Effector CD8-positive, alpha-beta T cell (primary cell): ENCODE data around the gene B4GALNT4.
A peak's percentile ranks its signal among the peaks of the same experiment; 100 is the strongest.
"Not testable (repeated sequence)": the region's sequence is repeated elsewhere in the genome, so short reads cannot be mapped to it uniquely, and the experiment has no call there.

Experiments
- DNase-seq: peaks from one replicate; lab custom pipeline; 2025; lab: John Stamatoyannopoulos, UW

B4GALNT4 gene

DNA sequence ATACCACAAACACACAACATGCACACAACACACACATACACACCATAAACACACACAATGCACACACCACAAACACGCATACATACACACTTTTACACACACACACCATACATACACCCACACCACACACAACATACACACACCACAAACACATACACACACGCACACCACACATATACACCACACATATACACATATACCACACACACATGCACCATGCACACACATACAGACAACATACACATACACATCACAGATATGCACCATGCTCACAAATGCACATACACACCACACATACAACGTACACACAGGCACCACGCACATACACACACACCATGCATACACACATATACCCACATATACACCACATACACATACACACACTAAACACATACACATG, 11.7 kb upstream of the B4GALNT4 start:
- DNase-seq = no peak

DNA sequence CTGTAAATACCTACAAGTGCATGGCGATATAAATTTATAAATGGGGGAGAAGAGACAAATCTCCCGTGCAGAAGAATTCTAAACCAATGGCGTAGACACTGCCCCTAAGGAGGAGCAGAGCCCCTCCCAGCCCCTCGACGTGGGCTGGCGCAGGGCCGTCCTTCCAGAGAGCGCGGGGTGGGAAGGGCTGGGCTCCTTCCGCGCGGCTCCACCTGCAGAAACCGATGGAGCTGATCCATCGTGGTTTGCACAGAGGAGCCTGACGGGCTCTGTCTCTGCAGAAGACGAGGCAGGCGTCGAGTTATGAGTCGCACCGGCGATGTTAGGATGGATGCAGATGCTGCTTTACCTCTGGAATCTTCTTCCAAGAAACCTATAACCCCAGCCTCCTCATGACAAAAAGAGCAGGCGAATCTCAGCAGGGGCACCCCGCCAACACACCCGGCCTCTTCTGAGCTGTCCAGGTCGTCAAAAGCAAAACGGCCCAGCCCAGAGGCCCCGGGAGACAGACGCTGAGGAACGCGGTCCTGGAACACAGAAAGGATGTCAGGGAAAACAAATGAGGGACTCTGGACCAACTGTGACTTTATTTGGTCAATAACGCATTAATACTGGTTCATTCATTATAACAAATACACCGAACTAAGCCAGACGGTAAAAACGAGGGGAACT, 11.0 kb upstream of the B4GALNT4 start:
- no peak for DNase-seq

DNA sequence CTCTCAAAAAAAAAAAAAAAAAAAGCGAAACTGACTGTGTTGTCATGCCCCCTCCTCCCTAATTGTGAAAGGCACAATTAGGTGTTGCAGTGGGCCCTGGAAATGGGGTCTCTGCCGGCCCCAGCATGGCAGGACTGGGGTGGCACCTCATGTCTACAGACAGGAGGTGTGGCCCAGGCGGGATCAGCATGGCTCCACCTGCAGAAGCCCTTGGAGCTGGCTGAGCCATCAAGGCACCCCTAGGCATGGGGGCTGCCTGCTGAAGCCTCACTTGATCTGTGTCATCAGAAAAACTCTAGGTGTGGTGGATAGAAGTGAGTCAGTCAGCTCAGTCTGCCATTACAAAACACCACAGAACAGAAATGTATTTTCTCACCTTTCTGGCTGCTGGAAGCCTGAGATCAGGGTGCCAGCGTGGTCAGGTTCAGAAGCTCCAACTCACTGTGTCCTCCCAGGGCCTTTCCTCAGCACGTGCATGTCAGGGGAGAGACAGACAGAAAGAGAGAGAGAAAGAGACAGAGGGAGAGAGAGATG, 10.1 kb upstream of the B4GALNT4 start:
- no peak for DNase-seq

DNA sequence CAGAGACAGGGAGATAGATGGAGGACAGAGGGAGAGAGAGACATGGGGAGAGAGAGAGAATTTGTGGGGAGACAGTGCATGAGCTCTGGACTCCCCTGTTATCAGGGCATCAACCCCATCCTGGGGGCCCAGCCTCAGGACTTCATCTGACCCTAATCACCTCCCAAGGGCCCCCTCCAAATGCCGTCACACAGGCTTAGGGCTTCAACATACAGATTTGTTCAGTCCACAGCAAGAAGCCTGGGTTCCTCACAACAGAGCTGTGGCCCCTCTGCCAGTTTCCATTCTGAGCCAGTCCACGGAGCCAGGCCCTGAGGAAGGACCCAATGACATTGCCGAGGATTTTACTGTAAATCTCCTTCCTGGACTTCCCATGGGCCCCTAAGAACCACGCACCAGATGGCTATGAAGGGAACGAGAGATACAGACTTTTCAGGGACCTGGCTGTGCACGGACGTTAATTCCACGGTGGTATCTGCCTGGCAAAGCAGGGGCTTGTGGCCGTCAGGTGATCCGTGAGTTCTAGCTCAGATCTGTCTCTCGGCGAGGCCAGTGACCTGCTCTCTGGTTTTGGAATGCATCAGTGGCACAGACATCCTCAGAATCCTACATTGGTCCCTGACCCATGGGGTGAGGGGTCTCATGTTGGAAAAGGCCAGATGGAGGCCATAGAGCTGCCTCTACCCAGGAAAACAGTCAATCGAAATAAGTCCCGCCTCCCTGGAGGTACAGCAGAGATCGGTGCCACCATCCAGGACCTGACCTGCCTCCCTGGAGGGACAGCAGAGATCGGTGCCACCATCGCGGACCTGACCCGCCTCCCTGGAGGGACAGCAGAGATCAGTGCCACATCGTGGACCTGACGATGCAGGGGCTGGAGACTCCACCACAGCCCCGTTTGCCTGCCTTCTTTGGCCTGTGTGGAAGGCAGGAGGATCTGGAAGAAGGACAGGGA, 8.7 kb upstream of the B4GALNT4 start:
- DNase-seq = no peak

DNA sequence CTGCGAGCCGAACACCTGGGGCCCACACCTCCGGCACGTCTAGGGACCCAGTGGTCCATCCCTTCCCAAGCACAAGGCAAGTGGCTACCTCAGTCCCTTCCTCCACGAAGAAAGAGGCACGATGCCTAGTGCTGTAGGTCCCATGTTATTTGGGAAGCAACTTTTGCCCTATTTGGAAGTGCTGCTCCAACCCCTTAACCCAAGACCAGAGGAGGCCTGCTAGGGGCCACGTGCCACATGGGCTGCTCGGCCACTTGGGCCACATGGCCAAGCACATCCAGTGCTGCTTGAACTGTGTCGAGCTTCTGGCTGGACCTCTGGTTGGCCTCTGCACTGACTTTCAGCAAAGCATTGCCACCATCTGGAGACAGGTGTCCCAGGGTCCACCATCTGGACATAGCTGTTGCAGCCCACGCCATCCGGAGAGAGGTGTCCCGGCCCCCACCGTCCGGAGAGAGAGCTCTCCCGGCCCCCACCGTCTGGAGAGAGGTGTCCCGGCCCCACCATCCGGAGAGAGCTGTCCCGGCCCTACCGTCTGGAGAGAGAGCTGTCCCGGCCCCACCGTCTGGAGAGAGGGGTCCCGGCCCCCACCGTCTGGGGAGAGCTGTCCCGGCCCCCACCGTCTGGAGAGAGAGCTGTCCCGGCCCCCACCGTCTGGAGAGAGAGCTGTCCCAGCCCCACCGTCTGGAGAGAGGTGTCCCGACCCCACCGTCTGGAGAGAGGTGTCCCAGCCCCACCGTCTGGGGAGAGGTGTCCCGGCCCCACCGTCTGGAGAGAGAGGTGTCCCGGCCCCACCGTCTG, 6.5 kb upstream of the B4GALNT4 start:
- DNase-seq = no peak

DNA sequence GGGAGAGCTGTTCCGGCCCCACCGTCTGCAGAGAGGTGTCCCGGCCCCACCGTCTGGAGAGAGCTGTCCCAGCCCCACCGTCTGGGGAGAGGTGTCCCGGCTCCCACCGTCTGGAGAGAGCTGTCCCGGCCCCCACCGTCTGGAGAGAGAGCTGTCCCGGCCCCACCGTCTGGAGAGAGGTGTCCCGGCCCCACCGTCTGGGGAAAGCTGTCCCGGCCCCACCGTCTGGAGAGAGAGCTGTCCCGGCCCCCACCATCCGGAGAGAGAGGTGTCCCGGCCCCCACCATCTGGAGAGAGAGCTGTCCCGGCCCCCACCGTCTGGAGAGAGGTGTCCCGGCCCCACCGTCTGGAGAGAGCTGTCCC, 5.9 kb upstream of the B4GALNT4 start:
- not testable (repeated sequence) for DNase-seq

DNA sequence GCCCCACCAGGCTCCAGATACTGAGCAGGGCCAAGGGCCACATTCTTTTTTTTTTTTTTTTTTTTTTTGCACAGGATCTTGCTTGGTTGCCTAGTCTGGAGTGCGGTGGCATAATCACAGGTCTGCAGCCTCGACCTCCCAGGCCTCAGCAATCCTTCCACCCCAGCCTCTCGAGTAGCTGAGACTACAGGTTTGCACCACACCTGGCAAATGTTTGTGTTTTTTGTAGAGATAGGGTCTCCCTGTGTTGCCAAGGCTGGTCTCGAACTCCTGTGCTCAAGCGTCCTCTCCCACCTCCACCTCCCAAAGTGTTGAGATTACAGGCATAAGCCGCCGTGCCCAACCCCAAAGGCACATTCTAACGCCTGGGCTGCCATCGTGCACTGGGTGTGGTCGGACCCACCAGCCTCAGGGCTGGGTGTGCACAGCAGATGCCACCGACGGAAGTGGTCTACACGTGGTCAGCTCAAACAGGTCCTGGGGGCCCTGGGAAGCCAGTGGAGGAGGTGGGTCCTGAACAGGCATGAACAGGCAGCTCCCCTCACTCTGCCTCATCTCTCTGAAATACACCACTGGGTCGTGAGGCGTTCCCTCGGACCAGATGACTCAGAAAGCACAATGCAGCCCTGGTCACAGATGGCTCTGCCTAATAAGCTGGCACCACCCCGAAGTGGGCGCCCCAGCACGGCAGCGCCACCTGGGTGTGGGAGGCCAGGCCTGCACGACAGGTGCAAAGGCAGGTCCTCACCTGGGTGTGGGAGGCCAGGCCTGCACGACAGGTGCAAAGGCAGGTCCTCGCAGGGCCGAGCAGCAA, 5.1 kb upstream of the B4GALNT4 start:
- peak; percentile 39 for DNase-seq

DNA sequence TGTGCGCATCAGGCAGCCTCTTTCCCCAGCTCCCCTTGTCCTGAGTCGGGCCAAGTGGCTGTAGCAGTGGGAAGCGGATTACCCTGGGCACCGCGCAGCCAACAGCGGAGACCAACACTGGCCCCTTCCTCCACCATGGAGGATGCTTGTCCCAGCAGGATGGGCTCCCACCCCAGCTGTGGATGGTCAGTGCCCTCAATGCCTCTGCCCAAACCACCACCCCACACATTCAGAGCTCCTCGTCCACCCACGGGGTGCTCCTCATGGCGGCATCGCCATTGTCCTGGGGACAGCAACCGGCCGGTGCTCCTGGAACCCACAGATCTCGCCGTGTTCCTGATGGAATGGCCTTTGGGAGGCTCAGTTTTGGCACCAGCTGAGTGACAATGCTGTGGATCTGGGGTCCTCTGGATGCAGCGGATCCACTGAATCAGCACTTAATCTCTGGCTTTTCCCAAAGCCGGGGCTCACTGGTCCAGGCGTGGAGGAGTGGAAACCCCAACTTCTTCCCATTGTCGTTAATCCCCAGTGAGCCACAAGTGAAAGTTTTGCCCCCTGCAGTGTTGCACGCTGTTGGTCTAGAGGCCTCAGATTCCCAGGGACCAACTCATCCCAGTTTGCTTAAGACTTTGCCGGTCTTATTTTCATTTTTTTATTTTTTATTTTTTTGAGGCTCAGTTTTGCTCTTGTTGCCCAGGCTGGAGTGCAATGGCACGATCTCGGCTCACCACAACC, 4.1 kb upstream of the B4GALNT4 start:
- DNase-seq = no peak

DNA sequence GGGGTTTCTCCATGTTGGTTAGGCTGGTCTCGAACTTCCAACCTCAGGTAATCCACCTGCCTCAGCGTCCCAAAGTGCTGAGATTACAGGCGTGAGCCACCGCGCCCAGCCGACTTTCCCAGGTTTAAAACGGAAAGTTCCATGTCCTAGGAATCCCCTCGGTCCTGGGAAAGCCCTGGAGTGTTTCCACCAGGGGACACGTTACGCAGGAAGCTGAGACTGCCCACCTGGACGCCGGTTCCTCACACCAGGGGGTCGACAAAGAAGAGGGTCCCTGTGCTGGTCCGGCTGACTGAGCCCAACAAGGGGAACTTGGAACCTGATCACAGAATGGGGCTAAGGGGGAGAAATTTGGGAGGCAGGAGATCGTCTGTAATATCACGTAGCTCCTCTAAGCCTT, 3.5 kb upstream of the B4GALNT4 start:
- no peak for DNase-seq

DNA sequence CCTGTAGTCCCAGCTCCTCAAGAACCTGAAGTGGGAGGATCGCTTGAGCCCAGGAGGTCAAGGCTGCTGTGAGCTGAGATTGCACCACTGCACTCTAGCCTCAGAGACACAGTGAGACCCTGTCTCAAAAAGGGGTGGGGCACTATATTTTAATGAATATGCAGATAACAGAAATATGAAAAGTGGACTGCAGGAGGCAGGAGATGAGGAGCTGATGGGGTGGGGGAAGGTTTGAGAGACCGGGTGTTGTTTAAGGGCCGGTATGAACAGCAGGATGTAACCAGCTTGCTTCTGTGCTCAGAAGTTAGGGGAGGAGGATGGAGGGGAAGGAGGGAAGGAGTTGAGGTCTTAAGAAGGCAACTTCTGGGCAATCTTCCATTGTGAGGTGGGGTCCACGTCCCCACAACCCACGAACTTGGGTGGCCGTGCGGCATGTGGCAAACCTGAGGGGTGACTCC, 1.3 kb upstream of the B4GALNT4 start:
- DNase-seq = no peak

DNA sequence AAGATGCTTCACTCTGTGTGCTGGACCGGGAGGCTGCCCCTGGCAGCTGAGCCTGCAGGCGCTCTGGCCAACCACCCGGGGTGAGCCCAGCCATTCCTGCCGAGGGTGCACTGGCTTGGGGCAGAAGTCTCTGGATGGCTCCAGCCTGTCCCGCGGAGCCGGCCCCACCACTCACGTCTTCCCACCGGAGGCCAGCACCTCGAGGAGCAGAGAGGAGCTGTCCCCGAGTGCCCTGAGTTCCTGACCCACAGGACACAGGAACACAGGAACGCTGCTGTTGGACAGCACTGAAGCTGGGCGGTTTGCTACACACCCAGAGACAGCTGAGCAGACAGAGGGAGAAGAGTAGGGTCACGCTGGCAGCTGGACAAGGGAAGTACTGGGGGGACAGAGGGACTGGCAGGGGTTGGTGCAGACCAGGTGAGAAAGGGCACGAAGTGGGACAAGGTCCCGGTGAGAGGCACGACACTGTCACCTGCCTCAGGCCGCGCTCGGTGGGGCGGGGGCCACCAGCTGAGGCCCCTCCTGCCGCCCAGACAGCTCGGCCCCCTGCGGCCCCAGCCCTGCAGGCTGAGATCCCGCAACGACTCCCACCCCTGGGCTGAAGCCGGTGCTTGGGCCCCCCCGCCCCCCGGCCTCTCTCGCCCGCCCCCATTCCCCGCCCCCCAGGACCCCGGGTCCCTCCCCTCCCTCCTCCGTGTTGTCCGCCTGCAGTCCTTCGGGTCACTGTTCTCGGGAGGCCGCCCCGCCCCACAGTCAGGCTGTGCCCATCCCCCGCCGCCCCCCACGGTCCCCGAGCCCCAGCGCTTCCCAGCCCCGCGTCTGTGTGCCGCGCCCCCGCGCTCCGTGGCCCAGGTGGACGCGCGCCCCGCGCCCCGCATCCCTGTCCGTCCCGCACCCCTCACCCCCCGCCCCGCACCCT, 624 bp upstream of the B4GALNT4 start:
- no peak for DNase-seq

DNA sequence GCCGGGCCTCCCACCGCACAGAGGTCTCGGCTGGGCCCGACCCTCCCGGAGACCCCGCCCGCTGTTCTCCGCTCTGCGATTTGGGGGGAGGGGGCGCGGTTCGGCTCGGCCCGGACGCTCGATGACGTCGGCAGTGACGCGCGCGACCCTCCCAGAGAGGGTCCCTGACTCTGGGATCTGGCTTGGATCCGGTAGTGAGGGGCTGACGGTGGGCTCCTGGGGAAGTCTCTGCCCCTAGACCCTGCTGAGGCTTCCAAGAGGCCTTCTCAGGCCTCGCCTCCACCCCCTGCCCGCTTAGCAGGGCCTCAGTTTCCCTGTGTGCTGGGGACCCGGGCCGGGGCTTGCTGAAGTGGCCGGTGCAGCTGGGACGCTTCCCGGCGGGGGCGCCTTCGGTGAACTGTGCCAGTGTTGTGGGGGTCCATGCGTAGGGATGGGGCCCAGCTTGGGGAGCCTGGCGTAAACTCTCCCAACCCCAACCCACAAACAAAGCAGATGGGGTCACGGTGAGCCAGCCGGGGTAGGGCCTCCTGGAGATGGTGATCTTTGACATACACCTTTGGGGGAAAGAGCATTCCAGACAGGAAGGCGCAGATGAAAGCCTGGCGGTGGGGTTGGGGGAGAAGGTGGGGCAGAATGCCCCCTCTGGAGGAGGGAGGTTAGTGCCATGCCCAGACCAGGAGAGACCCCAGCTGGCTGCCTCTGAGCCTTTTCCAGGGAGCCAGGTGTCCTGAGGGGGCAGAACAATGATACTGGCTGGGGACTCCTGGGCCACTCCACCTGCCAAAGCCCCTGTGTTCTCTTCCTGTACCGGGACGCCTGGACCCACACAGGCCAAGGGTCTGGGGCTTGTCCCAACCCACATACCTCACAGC, 1.0 kb downstream of the B4GALNT4 start:
- no peak for DNase-seq

DNA sequence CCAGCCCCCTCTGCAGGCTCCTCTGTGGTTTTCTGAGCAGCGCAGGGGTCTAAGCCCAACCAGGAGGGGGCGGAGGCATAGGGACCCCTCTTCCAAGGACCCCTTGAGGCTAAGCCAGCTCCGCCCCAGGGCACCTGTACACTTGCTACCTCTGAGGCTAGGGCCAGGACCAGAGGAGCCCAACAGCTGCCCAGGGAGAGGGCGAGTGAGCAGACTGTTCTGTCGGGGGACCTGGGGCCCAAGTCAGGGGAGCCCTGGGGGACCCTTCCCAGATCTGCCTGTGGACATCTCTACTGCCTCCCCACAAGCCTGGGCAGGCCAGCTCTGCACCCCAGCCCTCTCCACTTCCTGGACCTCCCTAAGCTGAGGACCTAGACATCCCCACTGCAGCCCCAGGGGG, 1.8 kb downstream of the B4GALNT4 start:
- DNase-seq = no peak

DNA sequence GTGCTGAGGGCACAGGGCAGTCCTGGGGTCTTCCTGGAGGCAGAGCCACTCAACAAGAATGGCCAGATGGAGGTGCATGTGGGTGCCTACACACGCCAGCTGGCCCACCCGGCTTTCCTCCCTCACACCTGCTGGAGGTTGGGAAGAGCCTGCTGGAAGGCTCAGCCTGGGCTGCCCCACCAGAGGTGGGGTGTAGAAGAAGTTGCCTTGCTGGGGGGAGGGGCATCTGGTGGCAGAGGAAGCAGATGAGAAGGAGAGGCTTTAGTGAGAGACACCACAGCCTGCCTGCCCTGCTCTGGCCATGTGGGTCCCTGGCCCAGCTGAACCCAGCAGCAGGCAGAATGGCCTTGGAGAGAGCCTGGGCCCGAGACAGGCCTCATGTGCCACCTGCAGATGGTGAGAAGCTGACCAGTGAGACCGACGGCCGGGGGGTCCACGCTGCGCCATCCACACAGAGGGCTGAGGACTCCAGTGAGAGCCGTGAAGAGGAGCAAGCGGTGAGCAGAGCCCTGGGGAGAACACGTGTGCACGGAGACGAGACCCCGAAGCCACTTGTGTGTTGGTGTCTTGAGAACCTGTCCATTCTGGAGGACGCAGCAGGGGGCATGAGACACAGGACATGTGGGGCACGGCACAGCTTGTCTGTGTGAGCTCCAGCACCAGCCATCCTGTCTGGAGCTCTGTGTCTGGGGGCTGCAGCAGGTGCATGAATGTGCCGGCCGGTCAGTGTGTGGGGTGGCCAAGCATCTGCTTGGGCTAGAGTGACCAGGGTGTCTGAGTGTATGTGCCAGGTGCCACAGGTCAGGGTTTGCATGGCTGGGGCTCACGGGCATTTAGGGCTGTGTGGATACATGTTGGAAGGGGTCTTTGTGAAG, 2.7 kb downstream of the B4GALNT4 start:
- DNase-seq = no peak

DNA sequence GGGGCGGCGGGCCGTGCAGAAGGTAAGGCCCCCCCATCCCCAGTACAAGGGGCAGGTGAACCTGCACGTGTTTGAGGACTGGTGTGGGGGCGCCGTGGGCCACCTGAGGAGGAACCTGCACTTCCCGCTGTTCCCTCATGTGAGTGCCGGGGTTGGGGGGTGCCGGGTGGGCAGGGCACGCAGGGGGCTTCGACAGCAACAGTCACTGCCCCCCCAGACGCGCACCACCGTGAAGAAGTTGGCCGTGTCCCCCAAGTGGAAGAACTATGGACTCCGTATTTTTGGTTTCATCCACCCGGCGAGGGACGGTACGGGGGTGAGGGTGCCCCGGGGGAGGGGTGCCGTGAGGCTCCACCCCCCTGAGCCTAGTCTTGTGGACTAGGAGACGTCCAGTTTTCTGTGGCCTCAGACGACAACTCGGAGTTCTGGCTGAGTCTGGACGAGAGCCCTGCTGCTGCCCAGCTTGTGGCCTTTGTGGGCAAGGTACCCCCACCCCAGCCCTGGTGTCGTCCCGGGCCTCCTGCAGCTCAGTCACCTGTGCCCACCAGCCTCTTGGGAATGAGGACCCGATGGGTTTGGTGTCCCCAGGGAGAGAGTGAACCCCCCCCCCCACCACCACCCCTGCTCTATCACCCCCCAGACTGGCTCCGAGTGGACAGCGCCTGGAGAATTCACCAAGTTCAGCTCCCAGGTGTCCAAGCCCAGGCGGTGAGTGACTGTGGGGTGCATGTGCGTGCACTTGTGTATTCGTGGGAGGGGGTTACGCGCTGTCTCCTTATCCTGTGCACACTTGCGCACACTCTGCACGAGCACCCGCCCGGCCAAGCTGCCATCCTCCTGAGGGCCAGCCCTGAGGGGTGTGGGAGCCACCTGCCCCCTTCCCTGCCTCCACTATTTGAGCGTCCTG, 3.8 kb downstream of the B4GALNT4 start:
- no peak for DNase-seq
